ENCODE results near the gene OR52N4. TPM values are rescaled to one million over a fixed set of nuclear protein-coding genes. Genes with fewer than 3 reads are reported as not detected.

The OR52N4 gene
- total and polyA plus RNA-seq, 2 of the 8 experiments (the other 6 are each of a cell fraction or from before 2014, with no cell fraction given) = 3.7 TPM; not detected in 1

- Histone ChIP-seq H3K56ac (replicated peaks; ENCODE audit: insufficient read length, low read depth, low read length) (no peak overlapping the region), H3K79me2 (ENCODE audit: control insufficient read depth in 1 of 2, insufficient read depth in 2 of 2, low read length in 2 of 2) (no peaks in the 10 kb centered on the region), H2AK5ac (ENCODE audit: low read depth, low read length) (no peak overlapping the region), H3K23ac (ENCODE audit: insufficient read length) (no peak overlapping the region), H2AFZ (ENCODE audit: low read length) (no peak overlapping the region), H3K18ac (ENCODE audit: extremely low read depth, low read length) (no peak overlapping the region), H4K5ac (ENCODE audit: insufficient read length, low read depth, low read length) (no peak overlapping the region), H3K14ac (ENCODE audit: insufficient read length) (no peak overlapping the region), H3K4me1 (replicated peaks in 1 of 4; ENCODE audit: control insufficient read depth in 3 of 4, insufficient read depth in 4 of 4, low read length in 3 of 4) (no peaks in the 10 kb centered on the region), H3K23me2 (ENCODE audit: low read depth, low read length) (no peaks in the 10 kb centered on the region), H3K9me3 (ENCODE audit: insufficient read depth in 2 of 2, low read depth in 1 of 2, low read length in 1 of 2) (no peaks in the 10 kb centered on the region), H2BK5ac (ENCODE audit: low read depth, low read length) (no peak overlapping the region), H4K20me1 (replicated peaks in 1 of 2; ENCODE audit: control insufficient read depth in 1 of 2, insufficient read depth in 2 of 2, low read length in 2 of 2) (no peaks in the 10 kb centered on the region), H4K8ac (ENCODE audit: extremely low read depth, insufficient read depth, low read length) (no peak overlapping the region), H3K9ac (replicated peaks in 1 of 4; ENCODE audit: extremely low read depth in 1 of 4, low read depth in 3 of 4, low read length in 3 of 4) (no peak overlapping the region), H3K79me1 (ENCODE audit: low read depth, low read length) (no peaks in the 10 kb centered on the region), H3K27ac (ENCODE audit: low read depth, low read length) (no peak overlapping the region), H3K4ac (replicated peaks; ENCODE audit: insufficient read length, low read depth, low read length) (no peak overlapping the region), H3K4me2 (ENCODE audit: insufficient read depth in 1 of 2, low read depth in 2 of 2, low read length in 2 of 2) (no peak overlapping the region), H2BK12ac (ENCODE audit: low read depth, low read length) (no peak overlapping the region), H2BK20ac (ENCODE audit: low read length) (no peak overlapping the region), H2BK15ac (ENCODE audit: low read length) (no peak overlapping the region), H4K91ac (replicated peaks; ENCODE audit: insufficient read length, low read length) (no peak overlapping the region), H3K4me3 (ENCODE audit: extremely low read depth in 1 of 4, insufficient read depth in 2 of 4, low read depth in 3 of 4, low read length in 4 of 4) (no peak overlapping the region), H3K27me3 (replicated peaks in 1 of 4; ENCODE audit: control insufficient read depth in 3 of 4, extremely low read depth in 1 of 4, insufficient read depth in 3 of 4, low read length in 3 of 4) (no peaks in the 10 kb centered on the region), H2BK120ac (replicated peaks; ENCODE audit: low read depth, low read length) (no peak overlapping the region), H3K36me3 (ENCODE audit: control insufficient read depth in 2 of 4, insufficient read depth in 4 of 4, low read length in 3 of 4) (no peaks in the 10 kb centered on the region)
- 91% methylated on average over 3 of the region's 3 CpGs; no CpG with 5 or more reads in 1 of the 2 experiments for WGBS, 2 experiments (ENCODE audit: extremely low coverage in 1 of 2, insufficient coverage in 1 of 2, insufficient read length in 1 of 2, insufficient replicate concordance in 2 of 2, low coverage in 1 of 2, low lambda C conversion rate in 2 of 2, missing lambda C conversion rate in 1 of 2)
- ChIA-PET CTCF (ENCODE audit: partially characterized antibody) (interaction anchor here (0.6 to 0.7 kb wide), 3 partner anchors 10 to 682 kb away, joined by 3 to 4 read pairs (median 3); partner anchors contain the start of gene OR56B1), POLR2A (ENCODE audit: partially characterized antibody) (no interaction called here)
- DNase-seq (ENCODE audit: low read depth in 1 of 2, low spot score in 2 of 2) (no peak), FAIRE-seq (no peak)
- TF ChIP-seq EP300 (IDR thresholded peaks at IDR 0.05; ENCODE audit: borderline replicate concordance in 1 of 2, low read depth in 2 of 2, low read length in 2 of 2) (no peak), RXRA (IDR thresholded peaks at IDR 0.05; ENCODE audit: insufficient read depth, low read depth, low read length) (no peak), POLR2A (IDR thresholded peaks at IDR 0.05; ENCODE audit: control extremely low read depth in 1 of 2, low read depth in 2 of 2, low read length in 2 of 2) (no peak), ASH2L (IDR thresholded peaks at IDR 0.05; ENCODE audit: low read length) (no peak), USF2 (IDR thresholded peaks at IDR 0.05; ENCODE audit: low read length) (no peak), RNF2 (IDR thresholded peaks at IDR 0.05; ENCODE audit: borderline replicate concordance, low read depth, low read length, missing control alignments, poor library complexity, severe bottlenecking) (no peak), TAF7 (optimal IDR thresholded peaks at IDR 0.05; ENCODE audit: borderline replicate concordance, low read depth, low read length) (no peak), EGR1 (IDR thresholded peaks at IDR 0.05; ENCODE audit: borderline replicate concordance, low read depth, low read length) (no peak), GTF2F1 (IDR thresholded peaks at IDR 0.05; ENCODE audit: borderline replicate concordance, low read depth, low read length) (no peak), MAFK (IDR thresholded peaks at IDR 0.05; ENCODE audit: low read depth, low read length) (no peak)
- TF ChIP-seq, protein P1, sequence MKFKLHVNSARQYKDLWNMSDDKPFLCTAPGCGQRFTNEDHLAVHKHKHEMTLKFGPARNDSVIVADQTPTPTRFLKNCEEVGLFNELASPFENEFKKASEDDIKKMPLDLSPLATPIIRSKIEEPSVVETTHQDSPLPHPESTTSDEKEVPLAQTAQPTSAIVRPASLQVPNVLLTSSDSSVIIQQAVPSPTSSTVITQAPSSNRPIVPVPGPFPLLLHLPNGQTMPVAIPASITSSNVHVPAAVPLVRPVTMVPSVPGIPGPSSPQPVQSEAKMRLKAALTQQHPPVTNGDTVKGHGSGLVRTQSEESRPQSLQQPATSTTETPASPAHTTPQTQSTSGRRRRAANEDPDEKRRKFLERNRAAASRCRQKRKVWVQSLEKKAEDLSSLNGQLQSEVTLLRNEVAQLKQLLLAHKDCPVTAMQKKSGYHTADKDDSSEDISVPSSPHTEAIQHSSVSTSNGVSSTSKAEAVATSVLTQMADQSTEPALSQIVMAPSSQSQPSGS (IDR thresholded peaks at IDR 0.05; ENCODE audit: low read length) = no peak
Observed at GRCh38 chr11:5746614-5747013, 7.4 kb upstream of the OR52N4 start.

Measured in H1 (cell line).